Neural progenitor cell (in vitro differentiated cells): ENCODE results near the gene HPRT1. TPM values are rescaled to one million over a fixed set of nuclear protein-coding genes. Genes with fewer than 3 reads are reported as not detected.
"Not testable (repeated sequence)": the region's sequence is repeated elsewhere in the genome, so short reads cannot be mapped to it uniquely, and the experiment has no call there.

Source experiments
- DNase-seq: peaks from one replicate; pipeline ENCODE4 v3.0.0-alpha.2; 2016; ENCODE audit warnings: low spot score
- H2AFZ ChIP-seq: fragments of 200-600 bp; sonication (generic); replicated peaks from 2 replicates; pipeline ENCODE4 v1.6.1; 2016; ENCODE audit warnings: antibody characterized with exemption
- H3F3A ChIP-seq: fragments of 200-600 bp; sonication (generic); 2 replicates; pipeline ENCODE4 v1.6.1; 2016; ENCODE audit warnings: antibody characterized with exemption, low read depth
- H3K27ac ChIP-seq: fragments of 200-600 bp; sonication (generic); 2 replicates; pipeline ENCODE4 v1.5.1; 2016; ENCODE audit warnings: mild to moderate bottlenecking
- H3K27me3 ChIP-seq: fragments of 200-600 bp; sonication (generic); 2 replicates; pipeline ENCODE4 v1.6.1; 2016; ENCODE audit warnings: mild to moderate bottlenecking, moderate library complexity
- H3K36me3 ChIP-seq: fragments of 200-600 bp; sonication (generic); 2 replicates; pipeline ENCODE4 v1.5.1; 2016
- H3K4me1 ChIP-seq: fragments of 200-600 bp; sonication (generic); 2 replicates; pipeline ENCODE4 v1.6.1; 2016; ENCODE audit warnings: mixed run types
- H3K4me2 ChIP-seq: fragments of 200-600 bp; sonication (generic); 2 replicates; pipeline ENCODE4 v1.6.1; 2016
- H3K4me3 ChIP-seq: fragments of 200-600 bp; sonication (generic); 2 replicates; pipeline ENCODE4 v1.5.1; 2016
- H3K79me2 ChIP-seq: fragments of 200-600 bp; sonication (generic); 2 replicates; pipeline ENCODE4 v1.6.1; 2016; ENCODE audit warnings: low read depth
- H3K9ac ChIP-seq: fragments of 200-600 bp; sonication (generic); 2 replicates; pipeline ENCODE4 v1.6.1; 2016
- H3K9me3 ChIP-seq: fragments of 200-600 bp; sonication (generic); 2 replicates; pipeline ENCODE4 v1.5.1; 2016; ENCODE audit warnings: low read depth
- H4K20me1 ChIP-seq: fragments of 200-600 bp; sonication (generic); 2 replicates; pipeline ENCODE4 v1.6.1; 2016; ENCODE audit warnings: low read depth
- H3K27ac Mint-ChIP-seq: 3 replicates; pipeline ENCODE4 v1.8.0; 2021; ENCODE audit warnings: mixed read lengths
- H3K27me3 Mint-ChIP-seq: 2 replicates; pipeline ENCODE4 v1.8.0; 2022; ENCODE audit warnings: low read depth, mild to moderate bottlenecking, inconsistent platforms, moderate library complexity, mixed read lengths; ENCODE audit not compliant: insufficient read depth
- H3K36me3 Mint-ChIP-seq: 3 replicates; pipeline ENCODE4 v1.8.0; 2021; ENCODE audit warnings: mixed read lengths
- H3K4me1 Mint-ChIP-seq: 3 replicates; pipeline ENCODE4 v1.8.0; 2021; ENCODE audit warnings: mixed read lengths
- H3K4me3 Mint-ChIP-seq: 3 replicates; pipeline ENCODE4 v1.8.0; 2021; ENCODE audit warnings: mild to moderate bottlenecking, moderate library complexity, mixed read lengths
- H3K9me3 Mint-ChIP-seq: 3 replicates; pipeline ENCODE4 v1.8.0; 2020; ENCODE audit warnings: mixed read lengths
- CTCF ChIP-seq: fragments of 200-600 bp; sonication (generic); IDR thresholded peaks from 2 replicates; pipeline ENCODE4 v1.5.1; 2017; ENCODE audit warnings: antibody characterized with exemption, mild to moderate bottlenecking
- EZH2 ChIP-seq: fragments of 200-600 bp; sonication (generic); IDR thresholded peaks from 2 replicates; pipeline ENCODE4 v1.6.1; 2017; ENCODE audit warnings: antibody characterized with exemption, mild to moderate bottlenecking, moderate library complexity
- EZH2phosphoT487 ChIP-seq: fragments of 200-600 bp; sonication (generic); IDR thresholded peaks from 2 replicates; pipeline ENCODE4 v1.6.1; 2017; ENCODE audit warnings: antibody characterized with exemption
- total RNA-seq: library from RNA; depleted of rRNA; stranded (reverse); fragments of >200 nt; gene quantifications from 2 replicates; pipeline ENCODE4 v1.2.3, GENCODE V29; 2015; ENCODE audit warnings: low replicate concordance

Gene HPRT1
- total RNA-seq, 1 donor from 2014 or later, result 20.9 TPM

- H3K27ac Mint-ChIP-seq, result no peak overlapping the region
- peaks cover 12% of the 10 kb centered on the region for H3K36me3 Mint-ChIP-seq
- H3K9me3 ChIP-seq, result peaks cover 3% of the 10 kb centered on the region
- no peaks in the 10 kb centered on the region for H3K27me3 Mint-ChIP-seq
- DNase-seq, result no peak
- TF ChIP-seq EZH2phosphoT487, result no peak
- TF ChIP-seq EZH2, result no peak
- TF ChIP-seq CTCF, result no peak
- H3K4me1 Mint-ChIP-seq, result peaks cover 16% of the 10 kb centered on the region
- H3K79me2 ChIP-seq, result peaks cover 73% of the 10 kb centered on the region
- no peak overlapping the region for H3K4me2 ChIP-seq
- no peak overlapping the region for H3K9ac ChIP-seq
- H3F3A ChIP-seq, result no peaks in the 10 kb centered on the region
- H3K36me3 ChIP-seq, result no peaks in the 10 kb centered on the region
- H3K4me1 ChIP-seq, result no peaks in the 10 kb centered on the region
- H3K4me3 Mint-ChIP-seq, result no peak overlapping the region
- H2AFZ ChIP-seq, result no peak overlapping the region
- H3K27ac ChIP-seq, result no peak overlapping the region
- H4K20me1 ChIP-seq, result peaks cover 5% of the 10 kb centered on the region
- H3K9me3 Mint-ChIP-seq, result no peaks in the 10 kb centered on the region
- no peak overlapping the region for H3K4me3 ChIP-seq
- no peaks in the 10 kb centered on the region for H3K27me3 ChIP-seq
These were observed 3.0 kb downstream of the HPRT1 start for GRCh38 chrX:134462927-134463326.

GRCh38 chrX:134464453-134464852, 4.5 kb downstream of the HPRT1 start:
- peaks cover 79% of the 10 kb centered on the region for H3K79me2 ChIP-seq

GRCh38 chrX:134469486-134469885, 9.5 kb downstream of the HPRT1 start:
- Mint-ChIP-seq H3K9me3 (no peaks in the 10 kb centered on the region), H3K27me3 (no peaks in the 10 kb centered on the region), H3K4me1 (no peaks in the 10 kb centered on the region), H3K4me3 (no peak overlapping the region), H3K36me3 (peaks cover 15% of the 10 kb centered on the region), H3K27ac (no peak overlapping the region)
- no peak overlapping the region for H3K27ac ChIP-seq
- H4K20me1 ChIP-seq, result no peaks in the 10 kb centered on the region
- no peaks in the 10 kb centered on the region for H3K9me3 ChIP-seq
- TF ChIP-seq EZH2phosphoT487 (no peak), CTCF (no peak), EZH2 (no peak)
- no peak overlapping the region for H3K9ac ChIP-seq
- no peak overlapping the region for H2AFZ ChIP-seq
- no peaks in the 10 kb centered on the region for H3F3A ChIP-seq
- H3K4me2 ChIP-seq, result no peak overlapping the region
- no peak for DNase-seq
- H3K4me3 ChIP-seq, result no peak overlapping the region
- no peaks in the 10 kb centered on the region for H3K27me3 ChIP-seq
- H3K79me2 ChIP-seq, result peaks cover 48% of the 10 kb centered on the region
- H3K36me3 ChIP-seq, result no peaks in the 10 kb centered on the region
- no peaks in the 10 kb centered on the region for H3K4me1 ChIP-seq

More at GRCh38 chrX:134464453-134464852, 4.5 kb downstream of the HPRT1 start:
- not testable (repeated sequence) for H4K20me1 ChIP-seq, H3K36me3 ChIP-seq, H3K4me3 ChIP-seq, DNase-seq, H3K27ac Mint-ChIP-seq, H3K27me3 Mint-ChIP-seq, H3K4me2 ChIP-seq, H2AFZ ChIP-seq, H3K4me1 ChIP-seq, H3K27ac ChIP-seq, H3K9ac ChIP-seq, H3K4me3 Mint-ChIP-seq, H3K27me3 ChIP-seq, H3F3A ChIP-seq, H3K9me3 Mint-ChIP-seq, H3K9me3 ChIP-seq
- Mint-ChIP-seq H3K4me1 (peaks cover 16% of the 10 kb centered on the region), H3K36me3 (peaks cover 12% of the 10 kb centered on the region)

GRCh38 chrX:134470013-134470412, 10.0 kb downstream of the HPRT1 start:
- Histone ChIP-seq H3K79me2 (peaks cover 43% of the 10 kb centered on the region), H3K9me3 (no peaks in the 10 kb centered on the region), H3K9ac (no peak overlapping the region), H3K36me3 (no peaks in the 10 kb centered on the region), H3K4me3 (no peak overlapping the region), H4K20me1 (no peaks in the 10 kb centered on the region), H3K4me1 (no peaks in the 10 kb centered on the region), H3F3A (no peaks in the 10 kb centered on the region), H3K4me2 (no peak overlapping the region), H3K27me3 (no peaks in the 10 kb centered on the region), H2AFZ (no peak overlapping the region), H3K27ac (no peak overlapping the region)
- H3K36me3 Mint-ChIP-seq, result peaks cover 15% of the 10 kb centered on the region
- H3K4me3 Mint-ChIP-seq, result no peak overlapping the region
- no peaks in the 10 kb centered on the region for H3K4me1 Mint-ChIP-seq
- no peak overlapping the region for H3K27ac Mint-ChIP-seq
- H3K9me3 Mint-ChIP-seq, result no peaks in the 10 kb centered on the region
- no peak for DNase-seq
- no peak for TF ChIP-seq EZH2
- no peak for TF ChIP-seq EZH2phosphoT487
- TF ChIP-seq CTCF, result no peak
- no peaks in the 10 kb centered on the region for H3K27me3 Mint-ChIP-seq
